K562 (cell line): ENCODE results near the gene PPP1R9A. TPM values are rescaled to one million over a fixed set of nuclear protein-coding genes. Genes with fewer than 3 reads are reported as not detected.

ENCODE experiments used
- ATAC-seq: fragments of 200-7000 bp; cut with Tn5 transposase; 3 replicates; pipeline ENCODE4 v1.9.1; 2020; ENCODE audit warnings: moderate library complexity
- BruUV-seq: library from RNA; stranded (reverse); fragments of 400-500 nt; replicated peaks from 2 replicates; lab custom pipeline; 2021; lab: Mats Ljungman, UMichigan
- CTCF ChIA-PET: fragments of 300-600 bp; formaldehyde crosslinking; extraction: SDS; loops from one replicate; lab custom pipeline; 2021; ENCODE audit warnings: low intra/inter-chr PET ratio; lab: Yijun Ruan, JAX
- POLR2A ChIA-PET: fragments of 300-600, 350-650 bp; sonication (Branson Sonifier 250); formaldehyde crosslinking; extraction: SDS; loops from one replicate; lab custom pipeline; 2021; ENCODE audit warnings: antibody characterized with exemption, inconsistent platforms; lab: Yijun Ruan, JAX
- DNase-seq, 4 experiments: peaks; one replicate each; pipeline versions ENCODE4 v3.0.0 to v3.0.0-alpha.2; 2011 to 2018; ENCODE audit warnings: low spot score in 3 of 4, mixed read lengths in 3 of 4; ENCODE audit errors: extremely low read depth in 1 of 4
- FAIRE-seq: peaks from 2 replicates; lab custom pipeline; 2011; peaks lifted over from hg19 to GRCh38; lab: Jason Lieb, UNC
- H2AFZ ChIP-seq: 2 replicates; pipeline ENCODE4 v1.6.0; 2011; ENCODE audit warnings: low read depth, low read length, control low read depth, inconsistent platforms
- H3K27ac ChIP-seq: fragments of 200-600 bp; 3 replicates; pipeline ENCODE4 v1.8.0; 2011; ENCODE audit warnings: low read depth, mild to moderate bottlenecking, control low read depth, inconsistent platforms, low read length, moderate library complexity, mixed read lengths; ENCODE audit errors: extremely low read depth
- H3K27me3 ChIP-seq, 2 experiments: fragments of 300-600 bp in 1 of 2; 2 replicates in 1 of 2; 3 replicates in 1 of 2; pipeline versions ENCODE4 v1.6.0 to v1.8.0; 2011; ENCODE audit warnings: inconsistent platforms in 2 of 2, low read length in 2 of 2, mild to moderate bottlenecking in 1 of 2, mixed read lengths in 1 of 2, moderate library complexity in 1 of 2; ENCODE audit not compliant: control insufficient read depth in 2 of 2, insufficient read depth in 2 of 2
- H3K36me3 ChIP-seq: fragments of 300-600 bp; 3 replicates; pipeline ENCODE4 v1.8.0; 2011; ENCODE audit warnings: mild to moderate bottlenecking, low read length, inconsistent platforms; ENCODE audit not compliant: control insufficient read depth, insufficient read depth
- H3K4me1 ChIP-seq, 2 experiments: fragments of 200-600 bp in 1 of 2; replicated peaks in 1 of 2; 2 replicates in 1 of 2; 3 replicates in 1 of 2; pipeline versions ENCODE4 v1.5.1 to v1.8.0; 2011; ENCODE audit warnings: inconsistent platforms in 2 of 2, low read length in 2 of 2, mild to moderate bottlenecking in 1 of 2, mixed read lengths in 1 of 2, moderate library complexity in 1 of 2; ENCODE audit not compliant: control insufficient read depth in 2 of 2, insufficient read depth in 2 of 2
- H3K4me2 ChIP-seq: 2 replicates; pipeline ENCODE4 v1.6.1; 2011; ENCODE audit warnings: low read length, control low read depth, inconsistent platforms, mixed read lengths; ENCODE audit not compliant: insufficient read depth
- H3K4me3 ChIP-seq: fragments of 200-600 bp; sonication (generic), shearing (Covaris generic); 2 replicates; pipeline ENCODE4 v1.5.1; 2016; ENCODE audit warnings: control low read depth, inconsistent platforms
- H3K79me2 ChIP-seq: fragments of 200-600 bp; 3 replicates; pipeline ENCODE4 v1.8.0; 2011; ENCODE audit warnings: low read length, inconsistent platforms; ENCODE audit not compliant: control insufficient read depth, insufficient read depth
- H3K9ac ChIP-seq, 2 experiments: 2 replicates each; pipeline versions ENCODE4 v1.6.0 to v1.6.1; 2011; ENCODE audit warnings: low read depth in 2 of 2, low read length in 2 of 2, control low read depth in 1 of 2, inconsistent platforms in 1 of 2, mild to moderate bottlenecking in 1 of 2, mixed read lengths in 1 of 2; ENCODE audit not compliant: insufficient read depth in 1 of 2
- H3K9me1 ChIP-seq: one replicate; pipeline ENCODE4 v1.6.0; 2011; ENCODE audit warnings: inconsistent platforms, mild to moderate bottlenecking, low read length, moderate library complexity; ENCODE audit not compliant: control insufficient read depth, insufficient read depth
- H3K9me3 ChIP-seq: replicated peaks from 2 replicates; pipeline ENCODE4 v1.5.1; 2011; ENCODE audit warnings: low read depth, low read length, inconsistent platforms; ENCODE audit not compliant: control insufficient read depth, insufficient read depth
- H4K20me1 ChIP-seq: replicated peaks from 2 replicates; pipeline ENCODE4 v1.6.1; 2011; ENCODE audit warnings: low read length, inconsistent platforms, mixed read lengths; ENCODE audit not compliant: control insufficient read depth, insufficient read depth
- HMGN3 ChIP-seq: IDR thresholded peaks from 2 replicates; pipeline ENCODE4 v1.6.1; 2011; ENCODE audit warnings: borderline replicate concordance, low read depth, mild to moderate bottlenecking, mixed read lengths, low read length; ENCODE audit not compliant: insufficient read length; ENCODE audit errors: extremely low read depth
- JUN ChIP-seq, 2 experiments: sonication (generic) in 1 of 2; formaldehyde crosslinking in 1 of 2; IDR thresholded peaks; 2 replicates each; pipeline versions ENCODE4 v1.6.1 to v1.8.0; 2012 to 2022; ENCODE audit warnings: borderline replicate concordance in 2 of 2, mild to moderate bottlenecking in 2 of 2, improper control_type of control experiment in 1 of 2, low read depth in 1 of 2, low read length in 1 of 2, missing genetic modification reagents in 1 of 2
- SRSF9 ChIP-seq: fragments of 200-400 bp; formaldehyde crosslinking; IDR thresholded peaks from 2 replicates; pipeline ENCODE4 v1.6.1; 2017; ENCODE audit warnings: low read depth, low read length, borderline replicate concordance
- TEAD4 ChIP-seq, 2 experiments: sonication (generic) in 1 of 2; formaldehyde crosslinking in 1 of 2; IDR thresholded peaks; 2 replicates each; pipeline versions ENCODE4 v1.6.1 to v1.8.0; 2012 to 2022; ENCODE audit warnings: borderline replicate concordance in 1 of 2, inconsistent platforms in 1 of 2, low read length in 1 of 2, mild to moderate bottlenecking in 1 of 2, missing genetic modification reagents in 1 of 2
- TRIM25 ChIP-seq: fragments of 450-650 bp; IDR thresholded peaks from 2 replicates; pipeline ENCODE4 v1.7.0; 2016; ENCODE audit warnings: borderline replicate concordance
- YBX1 ChIP-seq: fragments of 450-650 bp; IDR thresholded peaks from 2 replicates; pipeline ENCODE4 v1.7.1; 2016; ENCODE audit warnings: mild to moderate bottlenecking
- WGBS: fragments of 100-300 bp; shearing (Covaris generic); methylation state at CpG from one replicate; pipeline ENCODE4 v1.1.6; 2016; ENCODE audit warnings: low coverage, mixed read lengths; ENCODE audit not compliant: insufficient coverage; ENCODE audit errors: missing lambda C conversion rate; 5-methylcytosine and 5-hydroxymethylcytosine counted together
- in situ Hi-C: fragments of 300-500 bp; cut with MboI; formaldehyde crosslinking; loops from 4 replicates; pipeline ENCODE4 v1.15.0; 2018; ENCODE audit warnings: inconsistent platforms, mixed read lengths
- intact Hi-C: fragments of 100-400 bp; cut with micrococcal nuclease; formaldehyde crosslinking; loops from 2 replicates; pipeline ENCODE4 v1.14.2; 2022
- polyA plus RNA-seq, 8 experiments: library from polyadenylated mRNA; depleted of rRNA in 4 of 8; stranded (reverse) in 5 of 8; unstranded in 3 of 8; fragments of >200 nt; fragmentation: Nextera tagmentation in 2 of 8; fragmentation: Illumina TruSeq in 1 of 8; extraction: Ambion mirVana in 2 of 8; extraction: Trizol in 1 of 8; gene quantifications; 2 replicates each; pipeline versions ENCODE4 v1.2.1 to v1.2.3, GENCODE V29; 2011 to 2014; ENCODE audit warnings: inconsistent platforms in 1 of 8, missing spikeins in 1 of 8
- total RNA-seq, 7 experiments: library from RNA; depleted of rRNA in 6 of 7; stranded (reverse); fragments of >200 nt in 6 of 7; fragmentation: Illumina TruSeq in 2 of 7; extraction: Trizol in 2 of 7; gene quantifications; 2 replicates each; pipeline versions ENCODE4 v1.2.1 to v1.2.3, GENCODE V29; 2011 to 2021; ENCODE audit warnings: low replicate concordance in 1 of 7
- TF ChIP-seq, protein P1 (sequence below): fragments of 200-600 bp; sonication (generic); IDR thresholded peaks from one replicate; pipeline ENCODE4 v1.6.1; 2012; ENCODE audit warnings: mild to moderate bottlenecking, low read depth, low read length, inconsistent platforms

The PPP1R9A gene
- total and polyA plus RNA-seq, 9 of the 15 experiments (the other 6 are each of a cell fraction or from before 2014, with no cell fraction given) = 0.24 TPM; not detected in 8

DNA sequence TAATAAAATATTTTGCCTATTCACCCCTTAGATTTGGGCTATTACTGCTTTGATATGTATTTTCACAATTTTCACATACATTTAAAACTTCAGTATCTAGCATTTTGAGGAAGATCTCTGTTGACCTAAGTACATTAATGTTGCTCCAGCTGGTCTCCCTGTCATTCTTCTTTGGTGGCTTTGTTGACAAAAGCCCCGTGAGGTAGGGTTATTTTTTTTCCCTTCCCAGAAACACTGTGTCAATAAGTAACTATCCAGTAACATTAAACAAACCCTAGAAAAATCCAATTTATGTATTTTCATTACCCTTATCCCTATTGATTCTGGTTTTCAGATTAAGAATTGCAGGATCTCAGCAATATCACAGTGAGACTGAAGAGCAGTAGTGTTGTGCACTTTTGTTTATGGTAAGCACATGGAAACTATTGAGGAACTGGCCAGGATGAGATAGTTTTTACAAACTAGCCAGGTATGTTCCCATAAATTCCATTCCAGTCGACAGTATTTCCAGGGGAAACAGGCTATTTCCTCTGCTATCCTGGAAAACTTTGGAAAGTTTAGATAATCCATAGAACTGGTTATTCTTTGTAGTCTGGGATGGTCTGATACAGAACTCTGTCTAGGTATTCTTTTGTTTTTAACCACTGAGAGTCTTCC is 218.8 kb downstream of the PPP1R9A start:
- H3K4me1 ChIP-seq = no peaks in the 10 kb centered on the region
- no peaks in the 10 kb centered on the region for H3K79me2 ChIP-seq
- no peak overlapping the region for H3K4me3 ChIP-seq
- WGBS = 0% methylated on average over 2 of the region's 2 CpGs
- no peak overlapping the region for H2AFZ ChIP-seq
- no peak overlapping the region for H3K9ac ChIP-seq
- no peaks in the 10 kb centered on the region for H3K27me3 ChIP-seq
- intact Hi-C loops (no loop called here), in situ Hi-C loops (no loop called here)
- no peak overlapping the region for H3K4me2 ChIP-seq
- FAIRE-seq (no peak), ATAC-seq (no peak), DNase-seq (no peak)
- no peaks in the 10 kb centered on the region for H3K36me3 ChIP-seq
- H3K9me3 ChIP-seq = no peaks in the 10 kb centered on the region
- ChIA-PET CTCF (no interaction called here), POLR2A (no interaction called here)
- no peaks in the 10 kb centered on the region for H3K9me1 ChIP-seq
- no peaks in the 10 kb centered on the region for H4K20me1 ChIP-seq
- H3K27ac ChIP-seq = no peak overlapping the region
- no TSS peak for BruUV-seq
- TF ChIP-seq TRIM25 (no peak), HMGN3 (no peak), YBX1 (no peak), JUN (IDR thresholded peaks at IDR 0.05; ENCODE audit: borderline replicate concordance, low read depth, low read length) (no peak), JUN (CRISPR knock-in tag; IDR thresholded peaks at IDR 0.05; ENCODE audit: borderline replicate concordance) (no peak), TEAD4 (IDR thresholded peaks at IDR 0.05; ENCODE audit: low read length) (no peak), TEAD4 (CRISPR knock-in tag; IDR thresholded peaks at IDR 0.05; ENCODE audit: borderline replicate concordance) (no peak), SRSF9 (no peak)
- TF ChIP-seq, protein P1, sequence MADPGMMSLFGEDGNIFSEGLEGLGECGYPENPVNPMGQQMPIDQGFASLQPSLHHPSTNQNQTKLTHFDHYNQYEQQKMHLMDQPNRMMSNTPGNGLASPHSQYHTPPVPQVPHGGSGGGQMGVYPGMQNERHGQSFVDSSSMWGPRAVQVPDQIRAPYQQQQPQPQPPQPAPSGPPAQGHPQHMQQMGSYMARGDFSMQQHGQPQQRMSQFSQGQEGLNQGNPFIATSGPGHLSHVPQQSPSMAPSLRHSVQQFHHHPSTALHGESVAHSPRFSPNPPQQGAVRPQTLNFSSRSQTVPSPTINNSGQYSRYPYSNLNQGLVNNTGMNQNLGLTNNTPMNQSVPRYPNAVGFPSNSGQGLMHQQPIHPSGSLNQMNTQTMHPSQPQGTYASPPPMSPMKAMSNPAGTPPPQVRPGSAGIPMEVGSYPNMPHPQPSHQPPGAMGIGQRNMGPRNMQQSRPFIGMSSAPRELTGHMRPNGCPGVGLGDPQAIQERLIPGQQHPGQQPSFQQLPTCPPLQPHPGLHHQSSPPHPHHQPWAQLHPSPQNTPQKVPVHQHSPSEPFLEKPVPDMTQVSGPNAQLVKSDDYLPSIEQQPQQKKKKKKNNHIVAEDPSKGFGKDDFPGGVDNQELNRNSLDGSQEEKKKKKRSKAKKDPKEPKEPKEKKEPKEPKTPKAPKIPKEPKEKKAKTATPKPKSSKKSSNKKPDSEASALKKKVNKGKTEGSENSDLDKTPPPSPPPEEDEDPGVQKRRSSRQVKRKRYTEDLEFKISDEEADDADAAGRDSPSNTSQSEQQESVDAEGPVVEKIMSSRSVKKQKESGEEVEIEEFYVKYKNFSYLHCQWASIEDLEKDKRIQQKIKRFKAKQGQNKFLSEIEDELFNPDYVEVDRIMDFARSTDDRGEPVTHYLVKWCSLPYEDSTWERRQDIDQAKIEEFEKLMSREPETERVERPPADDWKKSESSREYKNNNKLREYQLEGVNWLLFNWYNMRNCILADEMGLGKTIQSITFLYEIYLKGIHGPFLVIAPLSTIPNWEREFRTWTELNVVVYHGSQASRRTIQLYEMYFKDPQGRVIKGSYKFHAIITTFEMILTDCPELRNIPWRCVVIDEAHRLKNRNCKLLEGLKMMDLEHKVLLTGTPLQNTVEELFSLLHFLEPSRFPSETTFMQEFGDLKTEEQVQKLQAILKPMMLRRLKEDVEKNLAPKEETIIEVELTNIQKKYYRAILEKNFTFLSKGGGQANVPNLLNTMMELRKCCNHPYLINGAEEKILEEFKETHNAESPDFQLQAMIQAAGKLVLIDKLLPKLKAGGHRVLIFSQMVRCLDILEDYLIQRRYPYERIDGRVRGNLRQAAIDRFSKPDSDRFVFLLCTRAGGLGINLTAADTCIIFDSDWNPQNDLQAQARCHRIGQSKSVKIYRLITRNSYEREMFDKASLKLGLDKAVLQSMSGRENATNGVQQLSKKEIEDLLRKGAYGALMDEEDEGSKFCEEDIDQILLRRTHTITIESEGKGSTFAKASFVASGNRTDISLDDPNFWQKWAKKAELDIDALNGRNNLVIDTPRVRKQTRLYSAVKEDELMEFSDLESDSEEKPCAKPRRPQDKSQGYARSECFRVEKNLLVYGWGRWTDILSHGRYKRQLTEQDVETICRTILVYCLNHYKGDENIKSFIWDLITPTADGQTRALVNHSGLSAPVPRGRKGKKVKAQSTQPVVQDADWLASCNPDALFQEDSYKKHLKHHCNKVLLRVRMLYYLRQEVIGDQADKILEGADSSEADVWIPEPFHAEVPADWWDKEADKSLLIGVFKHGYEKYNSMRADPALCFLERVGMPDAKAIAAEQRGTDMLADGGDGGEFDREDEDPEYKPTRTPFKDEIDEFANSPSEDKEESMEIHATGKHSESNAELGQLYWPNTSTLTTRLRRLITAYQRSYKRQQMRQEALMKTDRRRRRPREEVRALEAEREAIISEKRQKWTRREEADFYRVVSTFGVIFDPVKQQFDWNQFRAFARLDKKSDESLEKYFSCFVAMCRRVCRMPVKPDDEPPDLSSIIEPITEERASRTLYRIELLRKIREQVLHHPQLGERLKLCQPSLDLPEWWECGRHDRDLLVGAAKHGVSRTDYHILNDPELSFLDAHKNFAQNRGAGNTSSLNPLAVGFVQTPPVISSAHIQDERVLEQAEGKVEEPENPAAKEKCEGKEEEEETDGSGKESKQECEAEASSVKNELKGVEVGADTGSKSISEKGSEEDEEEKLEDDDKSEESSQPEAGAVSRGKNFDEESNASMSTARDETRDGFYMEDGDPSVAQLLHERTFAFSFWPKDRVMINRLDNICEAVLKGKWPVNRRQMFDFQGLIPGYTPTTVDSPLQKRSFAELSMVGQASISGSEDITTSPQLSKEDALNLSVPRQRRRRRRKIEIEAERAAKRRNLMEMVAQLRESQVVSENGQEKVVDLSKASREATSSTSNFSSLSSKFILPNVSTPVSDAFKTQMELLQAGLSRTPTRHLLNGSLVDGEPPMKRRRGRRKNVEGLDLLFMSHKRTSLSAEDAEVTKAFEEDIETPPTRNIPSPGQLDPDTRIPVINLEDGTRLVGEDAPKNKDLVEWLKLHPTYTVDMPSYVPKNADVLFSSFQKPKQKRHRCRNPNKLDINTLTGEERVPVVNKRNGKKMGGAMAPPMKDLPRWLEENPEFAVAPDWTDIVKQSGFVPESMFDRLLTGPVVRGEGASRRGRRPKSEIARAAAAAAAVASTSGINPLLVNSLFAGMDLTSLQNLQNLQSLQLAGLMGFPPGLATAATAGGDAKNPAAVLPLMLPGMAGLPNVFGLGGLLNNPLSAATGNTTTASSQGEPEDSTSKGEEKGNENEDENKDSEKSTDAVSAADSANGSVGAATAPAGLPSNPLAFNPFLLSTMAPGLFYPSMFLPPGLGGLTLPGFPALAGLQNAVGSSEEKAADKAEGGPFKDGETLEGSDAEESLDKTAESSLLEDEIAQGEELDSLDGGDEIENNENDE = no peak
